Urinary bladder (tissue), 4 donors: ENCODE data around the gene GNAT1. TPM values are rescaled to one million over a fixed set of nuclear protein-coding genes. Genes with fewer than 3 reads are reported as not detected.
A peak's percentile ranks its signal among the peaks of the same experiment; 100 is the strongest.

Experiments
- DNase-seq: peaks from one replicate; pipeline ENCODE4 v3.0.0-alpha.2; 2015; ENCODE audit errors: extremely low spot score
- H3K27ac ChIP-seq: one replicate; pipeline ENCODE4 v1.5.1; 2013; ENCODE audit warnings: low read depth, mild to moderate bottlenecking, moderate library complexity
- H3K36me3 ChIP-seq: one replicate; pipeline ENCODE4 v1.6.1; 2013; ENCODE audit warnings: mild to moderate bottlenecking, moderate library complexity; ENCODE audit not compliant: insufficient read depth
- H3K4me1 ChIP-seq: one replicate; pipeline ENCODE4 v1.6.1; 2013; ENCODE audit warnings: mild to moderate bottlenecking, moderate library complexity; ENCODE audit not compliant: insufficient read depth
- H3K4me3 ChIP-seq: one replicate; pipeline ENCODE4 v1.5.1; 2013; ENCODE audit warnings: low read depth, low read length
- WGBS: extraction: QIAGEN DNeasy Blood & Tissue Kit; methylation state at CpG from one replicate; pipeline ENCODE4 v1.1.7; 2013; 5-methylcytosine and 5-hydroxymethylcytosine counted together
- polyA plus RNA-seq: library from polyadenylated mRNA; stranded (reverse); fragments of 200-250 nt; gene quantifications from one replicate; pipeline ENCODE4 v1.2.3, GENCODE V29; 2013
- total RNA-seq: library from RNA; depleted of rRNA; stranded (reverse); fragments of >200 nt; gene quantifications from one replicate; pipeline ENCODE4 v1.2.3, GENCODE V29; 2014
- donor health status: healthy with polysubstance abuse.
- donor health status: healthy.

The GNAT1 gene
- total RNA-seq (not detected), polyA plus RNA-seq (not detected)

- 74% methylated on average over 8 of the region's 8 CpGs for WGBS
- no peak for DNase-seq
- H3K36me3 ChIP-seq: no peaks in the 10 kb centered on the region
These were observed at the start of gene GNAT1 for GRCh38 chr3:50190936-50191660. Gene GNAT1 (plus strand): TSS chr3:50191610. CDS start chr3:50191726, 116 bp downstream.

DNA sequence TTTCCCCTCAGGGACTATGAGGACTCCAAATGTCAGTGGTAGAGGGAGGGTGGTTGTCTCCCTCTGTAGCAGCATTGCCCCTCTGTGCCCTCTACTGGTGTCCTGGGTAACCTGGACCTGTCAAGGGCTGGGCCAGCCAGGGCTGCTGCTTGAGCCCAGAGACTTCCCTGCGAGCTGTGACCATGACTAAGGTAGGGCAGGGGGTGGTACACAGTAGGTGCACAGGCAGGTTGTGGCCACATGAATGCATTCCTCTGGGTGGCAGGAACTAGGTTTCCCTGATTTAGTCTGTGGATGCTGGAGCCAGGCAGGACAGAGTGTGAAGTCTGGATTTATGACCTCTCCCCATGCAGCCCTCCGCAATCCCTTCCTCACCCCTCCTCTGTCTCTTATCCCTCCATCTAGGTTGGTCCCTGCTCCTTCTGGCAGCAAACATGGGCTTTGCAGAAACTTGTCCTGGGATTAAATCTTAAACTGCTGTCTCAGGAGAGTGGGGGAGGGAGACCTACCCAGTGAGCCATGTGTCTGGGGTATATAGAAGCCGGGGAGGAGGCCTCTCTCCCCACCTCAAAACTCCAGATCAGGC is 45.0 kb upstream of the GNAT1 start:
- H3K27ac ChIP-seq: no peak overlapping the region
- H3K4me1 ChIP-seq: no peaks in the 10 kb centered on the region
- 83% methylated on average over 3 of the region's 3 CpGs for WGBS
- no peaks in the 10 kb centered on the region for H3K36me3 ChIP-seq
- DNase-seq: no peak
- no peak overlapping the region for H3K4me3 ChIP-seq

More at GRCh38 chr3:50190936-50191660, at the start of gene GNAT1:
- Histone ChIP-seq H3K27ac (no peak within 1 kb of the TSS), H3K4me3 (no peak within 1 kb of the TSS), H3K4me1 (no peaks in the 10 kb centered on the region)

DNA sequence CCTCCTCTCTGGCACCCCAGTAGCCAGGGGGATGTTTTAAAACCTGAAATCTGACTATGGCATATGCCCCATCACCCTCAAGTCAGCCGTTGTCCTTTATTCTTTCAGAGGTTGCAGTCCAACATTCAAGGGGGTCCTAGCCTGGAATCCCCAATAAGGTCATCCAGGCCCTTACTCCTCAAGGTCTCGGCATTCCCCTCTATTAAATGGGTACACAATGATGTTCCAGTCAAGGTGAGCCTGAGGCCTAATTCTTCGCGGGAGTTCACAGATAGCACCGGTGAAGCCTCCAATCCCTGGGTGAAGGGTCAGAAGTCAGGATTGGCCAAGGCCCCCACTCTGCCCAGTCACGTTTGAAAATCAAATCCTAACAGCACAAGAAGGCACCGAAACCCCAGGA is 44.4 kb upstream of the GNAT1 start:
- Histone ChIP-seq H3K36me3 (no peaks in the 10 kb centered on the region), H3K4me1 (no peaks in the 10 kb centered on the region), H3K27ac (no peak overlapping the region), H3K4me3 (no peak overlapping the region)
- no peak for DNase-seq
- 94% methylated on average over 7 of the region's 7 CpGs for WGBS

DNA sequence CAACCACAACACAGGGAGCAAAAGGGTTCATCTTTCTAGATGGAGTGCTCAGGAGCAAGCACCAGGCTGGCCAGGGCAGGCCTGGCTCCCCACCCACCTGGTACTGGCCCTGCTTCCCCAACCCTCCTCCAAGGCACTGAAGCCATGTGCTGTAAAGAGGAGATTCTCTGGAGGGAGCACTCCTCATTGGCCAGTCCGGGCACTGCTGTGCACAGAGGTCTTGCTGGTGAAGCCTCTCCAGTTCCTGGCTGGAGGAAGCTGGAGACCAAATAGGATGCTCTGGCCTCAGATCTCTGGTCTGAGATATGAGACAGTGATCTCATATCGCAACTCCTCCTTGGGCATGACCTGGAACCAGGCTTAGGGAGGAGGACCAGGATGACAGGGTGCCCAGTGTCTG is 44.0 kb upstream of the GNAT1 start:
- Histone ChIP-seq H3K36me3 (no peaks in the 10 kb centered on the region), H3K27ac (no peak overlapping the region), H3K4me1 (no peaks in the 10 kb centered on the region), H3K4me3 (no peak overlapping the region)
- 73% methylated on average over 2 of the region's 2 CpGs for WGBS
- no peak for DNase-seq

DNA sequence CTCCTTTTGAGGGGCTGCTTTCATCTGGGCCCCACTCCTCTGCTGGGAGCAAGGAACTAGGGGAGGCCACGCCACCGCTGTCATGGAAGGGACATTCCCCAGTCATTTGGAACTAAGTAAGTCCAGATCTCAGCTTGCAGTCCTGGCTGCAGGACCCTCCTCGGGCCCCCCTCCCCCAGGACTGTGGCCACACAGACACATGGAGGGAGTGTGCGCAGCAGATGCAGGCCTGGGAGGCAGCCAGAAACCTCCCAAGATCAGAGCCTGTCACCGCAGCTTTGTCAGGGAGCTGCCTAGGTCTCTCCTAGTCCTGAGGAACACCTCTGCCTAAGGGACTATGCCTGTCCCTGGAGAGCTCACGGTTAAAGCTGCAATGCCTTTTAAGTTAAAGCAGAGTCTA is 43.5 kb upstream of the GNAT1 start:
- Histone ChIP-seq H3K27ac (no peak overlapping the region), H3K4me1 (no peaks in the 10 kb centered on the region), H3K4me3 (no peak overlapping the region), H3K36me3 (no peaks in the 10 kb centered on the region)
- WGBS: 59% methylated on average over 6 of the region's 6 CpGs
- no peak for DNase-seq

DNA sequence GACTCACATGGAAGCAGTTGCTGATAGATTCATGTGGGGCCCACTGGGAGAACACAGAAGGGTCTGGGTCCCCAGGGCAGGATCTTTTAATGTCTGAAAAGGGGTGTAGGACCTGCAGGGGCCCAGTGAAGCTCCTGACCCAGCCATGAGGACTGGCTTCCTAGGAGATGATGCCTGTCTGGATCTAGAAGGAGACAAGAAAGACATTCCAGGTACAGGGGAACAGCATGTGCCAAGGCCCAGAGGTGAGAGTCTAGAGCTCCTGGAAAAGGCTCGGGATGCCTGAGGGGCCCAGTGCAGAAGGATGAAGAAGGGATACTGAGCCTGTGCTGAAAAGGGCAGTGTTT is 41.0 kb upstream of the GNAT1 start:
- Histone ChIP-seq H3K36me3 (no peaks in the 10 kb centered on the region), H3K27ac (peak overlapping the region; percentile 50), H3K4me3 (no peak overlapping the region), H3K4me1 (no peaks in the 10 kb centered on the region)
- no peak for DNase-seq
- 85% methylated on average over 1 of the region's 1 CpG for WGBS

DNA sequence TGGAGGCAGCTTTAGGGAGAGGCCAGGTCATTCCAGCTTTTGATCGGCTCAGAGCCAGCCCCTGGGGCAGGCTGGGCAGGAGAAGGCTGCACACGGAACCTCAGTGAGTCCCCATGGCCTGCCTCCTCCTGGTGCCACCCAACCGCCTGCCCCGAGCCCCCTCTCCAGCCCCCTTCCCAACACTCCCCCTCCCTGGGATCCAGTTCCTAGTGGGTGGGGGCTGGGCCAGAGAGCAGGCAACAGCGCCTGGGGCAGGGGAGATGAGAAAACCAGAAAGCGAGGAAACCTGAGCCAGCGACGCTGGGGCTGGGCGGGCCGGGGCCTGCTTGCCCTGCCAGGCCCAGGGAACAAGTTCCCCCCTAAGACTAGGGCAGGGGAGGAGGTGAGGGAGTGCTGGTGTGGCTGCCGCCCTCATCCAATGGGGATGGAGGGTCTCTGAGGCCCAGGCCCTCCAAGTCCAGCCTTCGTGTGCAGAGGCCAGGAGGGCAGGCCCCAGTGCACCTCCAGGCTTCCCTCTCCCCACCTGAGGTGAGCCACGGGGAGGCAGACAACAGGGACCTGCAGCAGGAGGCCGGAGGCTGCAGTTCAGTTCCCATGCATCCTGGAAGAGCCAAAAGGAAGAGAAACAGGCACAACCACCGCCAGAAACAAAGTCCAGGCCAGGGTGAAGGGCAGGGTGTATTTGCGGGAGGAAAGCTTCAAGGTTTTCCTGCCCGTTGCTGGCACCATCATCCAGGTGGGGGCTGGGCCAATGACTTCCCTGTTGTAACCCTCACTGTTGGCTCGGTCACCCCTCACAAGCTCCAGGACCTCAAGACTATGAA is 40.3 kb upstream of the GNAT1 start:
- Histone ChIP-seq H3K4me1 (no peaks in the 10 kb centered on the region), H3K36me3 (no peaks in the 10 kb centered on the region), H3K27ac (peak overlapping the region; percentile 50), H3K4me3 (no peak overlapping the region)
- DNase-seq: no peak
- 82% methylated on average over 18 of the region's 18 CpGs for WGBS

DNA sequence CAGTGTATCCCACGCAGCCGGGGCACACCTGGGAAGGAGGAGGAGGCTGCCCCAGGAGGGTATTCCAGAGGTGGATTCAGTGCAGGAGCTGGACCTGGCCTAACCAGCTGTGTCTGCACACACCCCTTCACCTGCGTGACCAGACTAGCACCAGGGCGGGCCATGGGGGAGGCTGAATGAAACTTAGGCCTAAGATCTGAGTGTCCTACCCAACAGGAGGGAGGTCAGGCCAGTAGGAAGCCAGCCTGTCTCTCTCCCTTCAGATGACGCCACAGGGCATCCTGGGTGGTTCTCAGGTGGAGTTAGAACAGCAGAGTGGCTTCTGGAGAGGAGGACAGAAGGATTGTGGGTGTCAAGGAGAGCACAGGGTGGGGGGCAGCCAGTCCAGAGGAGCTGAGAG is 39.7 kb upstream of the GNAT1 start:
- H3K27ac ChIP-seq: peak overlapping the region; percentile 58
- H3K4me3 ChIP-seq: no peak overlapping the region
- H3K36me3 ChIP-seq: no peaks in the 10 kb centered on the region
- no peak for DNase-seq
- WGBS: 75% methylated on average over 5 of the region's 5 CpGs
- H3K4me1 ChIP-seq: no peaks in the 10 kb centered on the region

DNA sequence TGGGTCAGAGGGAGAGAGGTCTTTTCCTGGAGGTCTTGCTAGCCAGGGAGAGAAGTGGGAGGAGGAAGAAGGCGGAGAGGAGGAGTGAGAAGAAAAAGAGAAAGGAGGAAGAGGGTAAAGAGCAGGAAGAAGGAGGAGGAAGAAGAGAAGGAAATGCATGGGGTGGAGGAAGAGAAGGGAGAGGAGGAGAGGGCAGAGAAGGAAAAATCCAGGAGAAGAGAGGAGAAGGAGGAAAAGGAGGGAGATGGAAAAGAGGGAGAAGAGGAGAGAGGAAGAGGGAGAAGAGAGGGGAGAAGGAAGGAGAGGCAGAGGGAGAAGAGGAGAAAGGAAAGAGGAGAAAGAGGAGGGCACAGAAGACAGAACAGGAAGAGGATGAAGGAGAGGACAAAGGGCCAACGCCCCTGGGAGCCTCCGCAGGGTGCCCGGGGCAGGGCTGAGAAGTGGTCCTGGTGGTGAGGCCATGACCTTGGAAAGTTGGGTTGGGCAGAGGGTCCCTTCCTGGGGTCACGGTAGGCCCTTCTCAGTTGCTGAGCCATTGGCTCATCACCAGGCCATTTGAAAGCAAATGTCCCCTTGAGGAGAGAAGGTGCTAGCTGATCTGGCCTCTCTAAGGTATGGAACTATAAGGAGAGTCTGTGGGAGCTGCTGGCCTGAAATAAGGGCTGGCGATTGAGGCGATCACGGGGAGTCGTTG is 37.5 kb upstream of the GNAT1 start:
- WGBS: 60% methylated on average over 9 of the region's 9 CpGs
- H3K27ac ChIP-seq: no peak overlapping the region
- H3K4me1 ChIP-seq: no peaks in the 10 kb centered on the region
- H3K4me3 ChIP-seq: no peak overlapping the region
- DNase-seq: no peak
- no peaks in the 10 kb centered on the region for H3K36me3 ChIP-seq

DNA sequence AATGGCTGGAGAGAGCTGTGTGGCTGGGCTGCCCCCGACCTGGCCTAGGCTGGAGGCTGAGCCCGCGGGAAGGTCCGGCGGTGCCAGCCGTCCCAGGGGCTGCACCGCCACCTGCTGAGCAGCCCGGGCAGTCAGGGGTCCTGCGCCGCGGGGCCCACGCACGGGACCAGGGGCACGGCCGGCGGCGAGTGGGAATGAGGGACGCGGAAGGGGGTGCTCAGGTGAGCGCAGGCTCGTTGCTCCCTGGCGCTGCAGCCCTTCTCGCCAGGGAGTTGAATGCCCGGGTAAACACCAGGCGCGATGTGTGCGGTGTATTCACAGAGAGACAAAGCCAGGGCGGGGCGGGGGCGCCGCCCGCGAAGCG is 37.0 kb upstream of the GNAT1 start:
- H3K4me3 ChIP-seq: peak overlapping the region; percentile 60
- DNase-seq: no peak
- H3K36me3 ChIP-seq: no peaks in the 10 kb centered on the region
- peak overlapping the region; percentile 57 for H3K27ac ChIP-seq
- 5% methylated on average over 34 of the region's 34 CpGs for WGBS
- no peaks in the 10 kb centered on the region for H3K4me1 ChIP-seq

GRCh38 chr3:50154840-50155490 is 36.4 kb upstream of the GNAT1 start, which contains the start of gene SEMA3F:
Gene SEMA3F (plus strand): TSS chr3:50155324. CDS start chr3:50159623, 4,299 bp downstream.
- no peak for DNase-seq
- peak within 1 kb of the TSS; percentile 57 for H3K27ac ChIP-seq
- H3K36me3 ChIP-seq: no peaks in the 10 kb centered on the region
- H3K4me1 ChIP-seq: no peaks in the 10 kb centered on the region
- peak within 1 kb of the TSS; percentile 60 for H3K4me3 ChIP-seq
- under 1% methylated on average over 96 of the region's 98 CpGs for WGBS

GRCh38 chr3:50155491-50155878 is 35.9 kb upstream of the GNAT1 start:
- no peaks in the 10 kb centered on the region for H3K4me1 ChIP-seq
- peak overlapping the region; percentile 60 for H3K4me3 ChIP-seq
- no peaks in the 10 kb centered on the region for H3K36me3 ChIP-seq
- peak overlapping the region; percentile 26 for H3K27ac ChIP-seq
- DNase-seq: no peak
- WGBS: 4% methylated on average over 37 of the region's 37 CpGs

DNA sequence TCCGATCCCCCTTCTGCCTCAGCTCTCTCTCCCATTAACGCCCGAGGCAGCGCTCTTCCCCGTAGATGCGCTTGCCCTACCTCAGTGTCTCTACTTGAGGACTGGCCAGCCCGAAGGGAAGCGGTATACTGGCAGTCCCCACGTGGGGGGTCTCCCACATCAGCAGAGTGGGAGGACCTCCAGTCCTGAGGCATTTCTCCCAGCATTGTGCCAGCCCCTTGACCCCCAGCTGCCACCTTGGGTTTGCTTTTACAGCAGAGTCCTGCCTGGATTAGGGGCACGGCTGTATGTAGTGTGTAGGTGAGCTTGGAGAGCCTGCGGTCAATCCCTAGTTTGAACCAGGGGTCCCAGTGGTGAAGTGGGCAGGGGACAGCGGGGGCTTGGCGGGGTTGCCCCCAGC is 35.5 kb upstream of the GNAT1 start:
- no peaks in the 10 kb centered on the region for H3K36me3 ChIP-seq
- H3K4me1 ChIP-seq: no peaks in the 10 kb centered on the region
- peak overlapping the region; percentile 60 for H3K4me3 ChIP-seq
- no peak overlapping the region for H3K27ac ChIP-seq
- DNase-seq: no peak
- WGBS: 42% methylated on average over 13 of the region's 13 CpGs
